ENCODE data around the gene MEGF6.
"Not testable (repeated sequence)": the region's sequence is repeated elsewhere in the genome, so short reads cannot be mapped to it uniquely, and the experiment has no call there.

- TF ChIP-seq CTCF (IDR thresholded peaks at IDR 0.05); POLR2A (IDR thresholded peaks at IDR 0.05); EP300 (IDR thresholded peaks at IDR 0.05; ENCODE audit: low read depth): not testable (repeated sequence)
Measured at GRCh38 chr1:3575515-3575914, 35.8 kb downstream of the MEGF6 start.
